ENCODE measurements around the gene CCL1.

The CCL1 gene

GRCh38 chr17:34382621-34383124, 19.6 kb upstream of the CCL1 start:
- DNase-seq (ENCODE audit: low spot score) = no peak

- no peak for DNase-seq (ENCODE audit: low spot score)
These were observed 16.8 kb upstream of the CCL1 start for GRCh38 chr17:34379868-34380267.

GRCh38 chr17:34378664-34379101, 15.7 kb upstream of the CCL1 start:
- no peak for DNase-seq (ENCODE audit: low spot score)

- no peak for DNase-seq (ENCODE audit: low spot score)
These were observed 14.2 kb upstream of the CCL1 start for GRCh38 chr17:34377078-34377823.

GRCh38 chr17:34375426-34375997, 12.5 kb upstream of the CCL1 start:
- DNase-seq (ENCODE audit: low spot score) = no peak

GRCh38 chr17:34374457-34374856, 11.4 kb upstream of the CCL1 start:
- no peak for DNase-seq (ENCODE audit: low spot score)

- no peak for DNase-seq (ENCODE audit: low spot score)
These were observed 8.5 kb upstream of the CCL1 start for GRCh38 chr17:34371405-34372100.

GRCh38 chr17:34370997-34371395, 8.0 kb upstream of the CCL1 start:
- no peak for DNase-seq (ENCODE audit: low spot score)

GRCh38 chr17:34370376-34370996, 7.5 kb upstream of the CCL1 start:
- no peak for DNase-seq (ENCODE audit: low spot score)

- DNase-seq (ENCODE audit: low spot score) = no peak
These were observed 6.5 kb upstream of the CCL1 start for GRCh38 chr17:34369571-34369970.

- DNase-seq (ENCODE audit: low spot score) = no peak
These were observed 6.0 kb upstream of the CCL1 start for GRCh38 chr17:34368946-34369500.

- no peak for DNase-seq (ENCODE audit: low spot score)
These were observed 5.3 kb upstream of the CCL1 start for GRCh38 chr17:34368196-34368945.

- no peak for DNase-seq (ENCODE audit: low spot score)
These were observed 4.6 kb upstream of the CCL1 start for GRCh38 chr17:34367486-34368195.

- DNase-seq (ENCODE audit: low spot score) = no peak
These were observed 3.6 kb upstream of the CCL1 start for GRCh38 chr17:34366529-34367107.

- DNase-seq (ENCODE audit: low spot score) = no peak
These were observed 3.0 kb upstream of the CCL1 start for GRCh38 chr17:34366010-34366409.

- no peak for DNase-seq (ENCODE audit: low spot score)
These were observed 2.3 kb upstream of the CCL1 start for GRCh38 chr17:34365340-34365739.

- DNase-seq (ENCODE audit: low spot score) = no peak
These were observed 1.7 kb upstream of the CCL1 start for GRCh38 chr17:34364751-34365150.

GRCh38 chr17:34361478-34362061, 1.5 kb downstream of the CCL1 start:
- peak; percentile 57 for DNase-seq (ENCODE audit: low spot score)

- no peak for DNase-seq (ENCODE audit: low spot score)
These were observed 2.3 kb downstream of the CCL1 start for GRCh38 chr17:34360601-34361270.

- DNase-seq (ENCODE audit: low spot score) = no peak
These were observed 4.4 kb downstream of the CCL1 start for GRCh38 chr17:34358631-34359030.
